Dendritic cell treated with granulocyte-macrophage colony-stimulating factor and Interleukin-4, amounts not matched to agents 40 ng/mL and 50 ng/mL, for 4 days (primary cell): Measurements from ENCODE around the gene MAGED1.
A peak's percentile ranks its signal among the peaks of the same experiment; 100 is the strongest.
"Not testable (repeated sequence)": the region's sequence is repeated elsewhere in the genome, so short reads cannot be mapped to it uniquely, and the experiment has no call there.

Experiments
- H3K27ac Mint-ChIP-seq: one replicate; pipeline ENCODE4 v1.8.0; 2022; ENCODE audit warnings: mild to moderate bottlenecking, mixed read lengths
- H3K27me3 Mint-ChIP-seq: one replicate; pipeline ENCODE4 v1.8.0; 2022; ENCODE audit warnings: mild to moderate bottlenecking, mixed read lengths
- H3K36me3 Mint-ChIP-seq: one replicate; pipeline ENCODE4 v1.8.0; 2022; ENCODE audit warnings: low read depth, mixed read lengths
- H3K4me1 Mint-ChIP-seq: one replicate; pipeline ENCODE4 v1.8.0; 2022; ENCODE audit warnings: low read depth, mixed read lengths
- H3K4me3 Mint-ChIP-seq: one replicate; pipeline ENCODE4 v1.8.0; 2022; ENCODE audit warnings: mild to moderate bottlenecking, moderate library complexity, mixed read lengths
- H3K9me3 Mint-ChIP-seq: one replicate; pipeline ENCODE4 v1.8.0; 2022; ENCODE audit warnings: mixed read lengths
- intact Hi-C: fragments of 100-400 bp; cut with micrococcal nuclease; formaldehyde crosslinking; loops from one replicate; pipeline ENCODE4 v1.15.0; 2022

Gene MAGED1

DNA sequence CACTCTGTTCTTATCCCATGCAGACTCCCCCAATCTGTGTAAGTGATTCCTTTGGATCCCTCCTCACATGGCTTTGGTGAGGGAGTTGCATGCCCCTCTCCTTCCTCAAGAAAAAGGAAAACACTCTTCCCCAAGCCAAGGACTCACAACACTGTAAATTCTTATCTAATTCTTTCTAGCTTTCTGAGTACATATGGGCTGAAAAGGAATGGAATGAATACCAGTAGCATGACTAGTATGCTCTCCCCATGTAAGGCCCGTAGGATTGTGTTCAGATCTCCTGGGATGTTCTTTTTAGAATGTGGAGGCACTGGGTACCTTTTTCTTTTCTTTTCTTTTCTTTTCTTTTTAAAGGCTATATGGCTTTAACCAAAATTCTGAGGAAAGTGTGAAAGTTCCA is 17.0 kb upstream of the MAGED1 start:
- no peak overlapping the region for H3K27ac Mint-ChIP-seq
- H3K4me1 Mint-ChIP-seq, result no peaks in the 10 kb centered on the region
- intact Hi-C loops, result no loop called here
- no peaks in the 10 kb centered on the region for H3K36me3 Mint-ChIP-seq
- H3K4me3 Mint-ChIP-seq, result no peak overlapping the region
- no peaks in the 10 kb centered on the region for H3K9me3 Mint-ChIP-seq
- no peaks in the 10 kb centered on the region for H3K27me3 Mint-ChIP-seq

DNA sequence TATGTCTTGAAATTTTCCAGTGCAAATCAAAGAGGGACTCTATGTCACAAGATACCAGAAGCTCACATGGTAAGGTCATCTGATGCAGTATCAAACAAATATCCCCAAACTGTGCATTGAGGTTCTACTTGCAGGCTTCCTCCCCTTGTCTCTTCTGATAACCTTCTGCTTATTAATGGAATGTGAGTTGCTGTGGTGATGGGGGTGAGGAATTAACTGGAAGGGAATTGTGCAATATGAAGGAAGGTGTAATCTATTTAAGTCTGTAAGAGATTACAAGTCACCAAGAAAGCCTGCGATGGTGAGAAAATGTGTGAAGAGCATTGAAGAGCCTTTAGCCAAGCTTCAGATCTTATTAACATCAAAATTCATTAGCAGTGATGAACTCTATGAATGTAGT is 15.4 kb upstream of the MAGED1 start:
- H3K36me3 Mint-ChIP-seq, result no peaks in the 10 kb centered on the region
- H3K4me3 Mint-ChIP-seq, result no peak overlapping the region
- H3K4me1 Mint-ChIP-seq, result no peaks in the 10 kb centered on the region
- no peaks in the 10 kb centered on the region for H3K27me3 Mint-ChIP-seq
- no peak overlapping the region for H3K27ac Mint-ChIP-seq
- no peaks in the 10 kb centered on the region for H3K9me3 Mint-ChIP-seq
- intact Hi-C loops, result no loop called here

DNA sequence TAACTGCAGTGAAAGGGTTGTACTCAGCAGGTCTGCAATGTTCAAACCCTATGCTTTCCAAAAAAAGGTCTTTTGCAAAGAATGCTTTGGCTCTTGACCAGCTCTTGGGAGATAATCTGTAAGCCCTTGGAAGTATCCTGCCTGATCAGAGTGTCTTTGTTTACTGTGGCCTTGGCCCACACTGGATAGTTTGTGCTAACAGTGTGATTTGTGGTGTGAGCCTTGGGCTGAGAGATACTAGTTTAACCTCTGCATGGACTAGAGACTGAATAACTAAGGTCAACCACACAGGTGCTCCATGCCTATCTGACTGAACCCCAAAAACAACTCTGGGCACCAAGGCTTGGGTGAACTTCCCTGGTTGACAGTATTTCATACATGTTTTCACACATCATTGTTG is 3.6 kb upstream of the MAGED1 start:
- intact Hi-C loops, result no loop called here
- Mint-ChIP-seq H3K27me3 (peaks cover 15% of the 10 kb centered on the region), H3K36me3 (peaks cover 6% of the 10 kb centered on the region), H3K27ac (no peak overlapping the region), H3K9me3 (no peaks in the 10 kb centered on the region), H3K4me1 (peaks cover 20% of the 10 kb centered on the region), H3K4me3 (no peak overlapping the region)

DNA sequence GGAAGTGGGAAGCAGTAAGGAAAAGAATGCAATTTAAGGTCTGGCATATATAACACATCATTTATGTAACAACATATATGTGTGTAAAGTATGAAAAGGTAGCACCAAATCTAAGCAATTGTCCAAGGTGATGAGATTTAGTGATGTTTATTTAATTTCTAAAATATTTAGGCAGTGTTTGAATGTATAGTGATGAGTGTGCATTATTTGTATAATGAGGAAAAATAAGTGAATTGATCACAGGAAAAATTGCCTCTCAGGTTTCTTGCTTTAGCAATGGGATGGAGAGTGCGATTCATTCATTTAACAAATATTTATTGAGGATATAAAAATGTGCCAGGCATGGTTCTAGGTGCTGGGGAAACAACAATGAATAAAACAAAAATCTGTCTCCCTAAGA is 2.2 kb upstream of the MAGED1 start:
- Mint-ChIP-seq H3K9me3 (no peaks in the 10 kb centered on the region), H3K27ac (no peak overlapping the region), H3K4me1 (peaks cover 22% of the 10 kb centered on the region), H3K4me3 (no peak overlapping the region), H3K27me3 (peaks cover 16% of the 10 kb centered on the region), H3K36me3 (peaks cover 6% of the 10 kb centered on the region)
- intact Hi-C loops, result no loop called here

DNA sequence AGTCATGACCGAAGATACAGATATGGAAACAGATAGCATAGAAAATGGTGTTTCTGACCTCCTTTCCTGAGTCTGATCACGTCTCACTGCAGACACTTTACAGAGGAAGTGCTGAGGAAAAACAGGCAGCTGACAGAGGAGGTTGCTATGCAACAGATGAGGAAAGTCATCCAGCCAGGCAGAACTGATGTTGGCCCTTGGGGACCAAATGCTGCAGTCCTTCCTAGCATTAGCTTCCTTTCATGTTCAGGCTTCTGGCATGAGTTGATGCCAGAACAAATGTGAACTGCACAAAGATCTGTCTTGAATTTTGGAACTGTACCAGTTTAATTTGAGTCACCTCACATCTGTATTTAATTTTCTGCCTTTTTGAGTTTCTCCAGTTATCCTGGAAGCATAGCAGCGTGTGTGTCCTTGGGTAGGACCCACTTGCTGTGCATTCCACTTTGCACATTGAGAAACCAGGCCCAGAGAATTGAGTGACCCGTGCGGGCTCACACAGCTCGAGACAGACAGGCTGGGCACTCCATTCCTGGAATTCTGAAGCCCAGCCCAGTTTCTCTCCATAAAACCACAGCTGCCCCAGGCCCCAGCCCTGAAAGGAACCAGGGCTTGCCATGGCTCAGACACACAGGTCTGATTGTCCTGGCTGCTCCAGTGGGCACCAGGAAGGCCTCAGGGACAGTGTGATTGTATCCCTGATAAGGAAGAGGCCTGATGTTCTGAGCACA is 1.4 kb upstream of the MAGED1 start:
- Mint-ChIP-seq H3K9me3 (no peaks in the 10 kb centered on the region), H3K4me1 (peaks cover 22% of the 10 kb centered on the region), H3K4me3 (no peak overlapping the region), H3K27ac (no peak overlapping the region), H3K36me3 (peaks cover 6% of the 10 kb centered on the region), H3K27me3 (peaks cover 16% of the 10 kb centered on the region)
- intact Hi-C loops, result no loop called here

DNA sequence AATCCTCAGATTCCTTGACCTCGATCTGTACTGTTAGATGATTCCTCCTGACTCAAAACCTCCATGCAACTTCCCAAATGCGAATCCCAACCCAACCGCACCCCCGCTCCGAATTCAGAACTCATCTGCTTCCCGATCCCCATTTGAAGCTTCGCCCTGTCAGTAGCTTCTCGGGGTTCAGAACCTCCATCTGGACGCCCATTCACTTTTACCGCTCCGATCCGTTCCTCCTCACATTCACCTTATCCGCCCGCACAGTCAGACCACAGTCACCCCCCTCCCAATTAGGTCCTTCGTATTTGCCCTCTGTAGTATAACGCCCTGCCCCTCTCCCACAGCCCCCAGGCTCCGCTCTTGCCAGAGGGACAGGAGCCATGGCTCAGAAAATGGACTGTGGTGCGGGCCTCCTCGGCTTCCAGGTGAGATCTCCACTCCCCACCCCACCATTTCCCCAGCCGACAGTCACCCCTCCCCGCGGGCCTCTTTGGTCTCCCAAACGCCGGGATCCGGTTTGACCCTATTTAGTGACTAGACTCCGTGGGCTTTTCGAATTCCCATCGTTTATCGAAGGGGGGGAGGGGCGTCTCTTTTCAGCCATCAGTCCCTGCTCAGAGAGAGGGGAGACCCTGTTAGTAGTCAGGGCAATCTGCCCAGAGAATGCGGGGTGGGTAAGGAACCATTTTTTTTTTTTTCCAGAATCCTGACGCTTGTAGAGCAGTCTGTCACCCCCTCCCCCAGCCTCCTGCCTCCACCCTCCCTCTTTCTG is 691 bp downstream of the MAGED1 start:
- H3K9me3 Mint-ChIP-seq, result no peaks in the 10 kb centered on the region
- H3K36me3 Mint-ChIP-seq, result peaks cover 13% of the 10 kb centered on the region
- peaks cover 22% of the 10 kb centered on the region for H3K4me1 Mint-ChIP-seq
- peak overlapping the region; percentile 89 for H3K4me3 Mint-ChIP-seq
- H3K27ac Mint-ChIP-seq, result peak overlapping the region; percentile 78
- H3K27me3 Mint-ChIP-seq, result peaks cover 16% of the 10 kb centered on the region
- intact Hi-C loops, result no loop called here

DNA sequence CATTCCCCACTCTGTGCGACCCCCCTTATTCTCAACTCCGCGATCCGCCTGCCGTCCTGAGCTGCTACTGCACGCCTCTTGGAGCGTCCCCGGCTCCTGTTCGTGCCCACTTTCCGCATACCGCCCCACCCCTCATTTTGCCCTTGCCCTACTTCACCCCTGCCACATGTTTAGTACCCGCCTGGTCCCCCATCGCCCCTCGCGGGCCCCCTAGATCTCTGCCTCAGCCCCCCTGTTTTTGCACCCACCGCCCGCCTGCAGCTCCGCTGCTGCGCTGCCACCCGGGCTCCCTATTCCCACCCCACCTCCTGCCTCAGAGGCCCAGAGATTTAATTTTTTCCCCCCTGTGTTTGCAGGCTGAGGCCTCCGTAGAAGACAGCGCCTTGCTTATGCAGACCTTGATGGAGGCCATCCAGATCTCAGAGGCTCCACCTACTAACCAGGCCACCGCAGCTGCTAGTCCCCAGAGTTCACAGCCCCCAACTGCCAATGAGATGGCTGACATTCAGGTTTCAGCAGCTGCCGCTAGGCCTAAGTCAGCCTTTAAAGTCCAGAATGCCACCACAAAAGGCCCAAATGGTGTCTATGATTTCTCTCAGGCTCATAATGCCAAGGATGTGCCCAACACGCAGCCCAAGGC is 1.4 kb downstream of the MAGED1 start:
- Mint-ChIP-seq H3K27me3 (peaks cover 16% of the 10 kb centered on the region), H3K9me3 (no peaks in the 10 kb centered on the region), H3K4me1 (peaks cover 22% of the 10 kb centered on the region), H3K27ac (no peak overlapping the region), H3K36me3 (peaks cover 13% of the 10 kb centered on the region), H3K4me3 (peak overlapping the region; percentile 89)
- intact Hi-C loops, result no loop called here

DNA sequence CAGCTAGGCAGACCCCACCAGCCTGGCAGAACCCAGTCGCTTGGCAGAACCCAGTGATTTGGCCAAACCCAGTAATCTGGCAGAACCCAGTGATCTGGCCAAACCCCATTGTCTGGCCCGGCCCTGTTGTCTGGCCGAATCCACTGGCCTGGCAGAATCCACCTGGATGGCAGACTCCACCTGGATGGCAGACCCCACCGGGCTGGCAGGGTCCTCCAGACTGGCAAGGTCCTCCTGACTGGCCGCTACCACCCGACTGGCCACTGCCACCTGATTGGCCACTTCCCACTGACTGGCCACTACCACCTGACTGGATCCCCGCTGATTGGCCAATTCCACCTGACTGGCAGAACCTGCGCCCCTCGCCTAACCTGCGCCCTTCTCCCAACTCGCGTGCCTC is 3.2 kb downstream of the MAGED1 start:
- no peaks in the 10 kb centered on the region for H3K9me3 Mint-ChIP-seq
- peaks cover 16% of the 10 kb centered on the region for H3K27me3 Mint-ChIP-seq
- peaks cover 22% of the 10 kb centered on the region for H3K4me1 Mint-ChIP-seq
- peaks cover 20% of the 10 kb centered on the region for H3K36me3 Mint-ChIP-seq
- no peak overlapping the region for H3K27ac Mint-ChIP-seq
- H3K4me3 Mint-ChIP-seq, result no peak overlapping the region
- intact Hi-C loops, result no loop called here

DNA sequence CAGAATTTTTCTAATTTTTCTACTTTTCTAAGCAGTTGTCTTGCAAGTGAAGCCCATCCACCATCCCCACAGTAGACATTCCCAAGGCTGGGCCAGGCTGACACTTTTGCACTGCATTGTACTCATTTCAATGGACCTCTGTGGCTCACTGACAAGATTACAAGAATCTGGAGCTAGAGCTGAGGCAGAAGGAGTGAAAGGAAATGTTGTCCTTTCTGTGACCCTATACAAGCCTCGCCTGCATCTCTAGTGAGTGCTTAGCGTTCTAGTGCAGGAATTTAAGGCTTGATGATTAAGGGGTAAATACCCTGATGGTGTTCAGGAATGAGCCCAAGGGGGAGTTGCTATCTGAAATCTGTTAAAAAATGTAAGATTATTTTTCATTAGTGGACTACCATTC is 6.3 kb downstream of the MAGED1 start:
- Mint-ChIP-seq H3K27me3 (peaks cover 2% of the 10 kb centered on the region), H3K4me1 (peaks cover 2% of the 10 kb centered on the region), H3K4me3 (no peak overlapping the region), H3K9me3 (no peaks in the 10 kb centered on the region), H3K36me3 (peaks cover 26% of the 10 kb centered on the region), H3K27ac (no peak overlapping the region)
- intact Hi-C loops, result no loop called here

DNA sequence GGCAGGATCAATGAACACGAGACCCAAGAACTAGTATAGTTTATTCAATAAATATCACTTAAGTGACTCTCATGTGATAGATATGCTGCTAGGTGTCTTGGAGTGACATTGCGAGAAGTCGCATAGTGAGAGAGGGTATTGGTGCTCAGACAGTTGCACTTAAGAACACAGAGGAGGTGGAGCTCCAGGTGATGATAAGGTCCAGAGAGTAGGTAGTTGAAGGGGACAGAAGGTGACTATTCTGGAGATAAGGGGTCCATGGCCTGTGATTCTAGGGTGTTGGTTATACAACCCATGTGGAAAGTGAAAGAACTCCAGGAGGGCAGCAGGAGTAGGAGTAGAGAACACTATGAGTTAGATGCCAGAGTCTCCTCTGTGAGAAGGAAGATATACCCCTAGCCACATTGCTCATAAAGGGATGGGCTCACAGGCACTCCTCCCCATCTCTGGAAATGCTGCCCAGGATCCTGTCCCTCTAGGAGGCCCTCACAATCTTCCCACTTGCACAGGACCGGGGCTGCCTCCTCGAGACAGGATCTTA is 9.2 kb downstream of the MAGED1 start:
- Mint-ChIP-seq H3K27me3 (no peaks in the 10 kb centered on the region), H3K9me3 (no peaks in the 10 kb centered on the region), H3K4me3 (no peak overlapping the region), H3K4me1 (no peaks in the 10 kb centered on the region), H3K36me3 (peaks cover 26% of the 10 kb centered on the region), H3K27ac (no peak overlapping the region)
- intact Hi-C loops, result no loop called here

DNA sequence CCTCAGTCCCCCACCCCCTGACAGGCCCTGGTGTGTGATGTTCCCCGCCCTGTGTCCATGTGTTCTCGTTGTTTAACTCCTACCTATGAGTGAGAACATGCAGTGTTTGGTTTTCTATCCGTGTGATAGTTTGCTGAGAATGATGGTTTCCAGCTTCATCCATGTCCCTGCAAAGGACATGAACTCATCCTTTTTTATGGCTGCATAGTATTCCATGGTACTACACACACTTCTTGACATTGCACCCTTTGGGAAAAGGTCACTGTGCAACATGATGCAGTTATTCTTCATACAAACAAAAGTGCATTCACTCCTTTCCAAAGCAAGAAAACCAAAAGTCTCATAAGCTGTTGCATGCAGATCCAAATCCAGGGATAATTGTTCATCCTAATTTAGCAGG is 11.7 kb downstream of the MAGED1 start:
- H3K27ac Mint-ChIP-seq, H3K27me3 Mint-ChIP-seq, H3K4me1 Mint-ChIP-seq, H3K9me3 Mint-ChIP-seq, H3K4me3 Mint-ChIP-seq, intact Hi-C loops: not testable (repeated sequence)
- H3K36me3 Mint-ChIP-seq, result peaks cover 19% of the 10 kb centered on the region

DNA sequence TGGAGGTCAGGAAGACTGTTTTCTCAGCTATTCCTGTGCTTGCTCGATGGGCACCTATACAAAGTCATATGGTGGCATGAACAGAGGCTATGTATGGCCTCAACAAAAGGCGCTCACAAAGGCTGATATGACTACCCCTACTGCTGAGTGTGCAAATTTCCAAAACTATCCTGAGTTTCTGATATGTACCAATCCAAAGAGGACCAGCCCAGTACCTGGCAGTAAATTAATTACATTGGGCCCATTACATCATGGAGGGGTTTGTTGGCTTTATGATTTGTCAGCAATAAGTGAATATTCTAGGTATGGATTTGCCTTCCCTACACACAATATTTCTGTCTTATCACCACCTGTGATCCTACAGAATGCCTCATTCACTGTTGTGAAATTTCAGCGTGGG is 12.3 kb downstream of the MAGED1 start:
- peaks cover 19% of the 10 kb centered on the region for H3K36me3 Mint-ChIP-seq
- no peaks in the 10 kb centered on the region for H3K4me1 Mint-ChIP-seq
- no peak overlapping the region for H3K27ac Mint-ChIP-seq
- no peak overlapping the region for H3K4me3 Mint-ChIP-seq
- no peaks in the 10 kb centered on the region for H3K9me3 Mint-ChIP-seq
- intact Hi-C loops, result no loop called here
- H3K27me3 Mint-ChIP-seq, result no peaks in the 10 kb centered on the region

DNA sequence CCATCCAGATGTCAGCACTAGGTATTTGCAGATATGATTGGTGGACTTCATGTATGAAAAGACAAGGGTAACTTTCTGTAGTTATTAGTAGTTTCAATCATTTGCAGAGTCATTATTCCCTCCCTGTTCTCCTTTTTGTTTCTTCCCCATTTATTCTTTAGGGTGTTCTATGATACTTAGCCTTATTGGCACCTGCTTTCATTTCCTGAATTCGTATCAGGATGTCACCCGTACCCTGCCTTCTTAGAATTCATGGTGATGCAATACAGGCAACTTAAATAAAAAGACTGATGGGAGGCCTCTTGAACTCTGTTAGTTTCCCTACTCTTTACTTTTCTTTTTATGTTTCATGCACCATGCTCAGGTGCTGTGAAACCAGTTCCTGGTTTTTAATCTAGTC is 24.2 kb downstream of the MAGED1 start:
- peaks cover 7% of the 10 kb centered on the region for H3K9me3 Mint-ChIP-seq
- intact Hi-C loops, result no loop called here
- H3K4me1 Mint-ChIP-seq, result peaks cover 8% of the 10 kb centered on the region
- no peaks in the 10 kb centered on the region for H3K36me3 Mint-ChIP-seq
- H3K4me3 Mint-ChIP-seq, result no peak overlapping the region
- no peaks in the 10 kb centered on the region for H3K27me3 Mint-ChIP-seq
- H3K27ac Mint-ChIP-seq, result no peak overlapping the region

DNA sequence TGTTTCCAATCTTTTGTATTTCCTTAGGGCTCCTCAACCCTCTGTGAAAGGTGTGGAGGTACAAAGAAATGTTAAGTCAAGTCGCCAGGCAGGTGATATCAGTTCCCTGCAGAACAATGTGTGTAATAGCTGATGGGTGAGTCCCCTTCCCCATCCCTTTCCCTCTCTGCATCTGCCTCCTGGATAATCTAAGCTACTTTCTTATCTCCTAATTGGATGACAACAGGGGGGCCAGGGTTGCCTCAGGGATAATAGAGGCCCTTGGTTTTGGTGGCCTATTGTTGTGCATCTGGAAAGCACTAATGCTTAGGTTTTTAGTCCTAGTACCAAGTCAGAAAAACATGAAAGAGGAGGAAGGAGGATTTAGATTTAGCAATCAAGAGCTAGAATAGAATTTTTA is 29.1 kb downstream of the MAGED1 start:
- Mint-ChIP-seq H3K27me3 (no peaks in the 10 kb centered on the region), H3K4me3 (no peak overlapping the region), H3K4me1 (peaks cover 5% of the 10 kb centered on the region), H3K9me3 (no peaks in the 10 kb centered on the region), H3K27ac (no peak overlapping the region), H3K36me3 (no peaks in the 10 kb centered on the region)
- intact Hi-C loops, result no loop called here
